Cardiac muscle cell (in vitro differentiated cells and primary cell): ENCODE measurements around the gene KLHL2. TPM values are rescaled to one million over a fixed set of nuclear protein-coding genes. Genes with fewer than 3 reads are reported as not detected.
A peak's percentile ranks its signal among the peaks of the same experiment; 100 is the strongest.
"Not testable (repeated sequence)": the region's sequence is repeated elsewhere in the genome, so short reads cannot be mapped to it uniquely, and the experiment has no call there.

Experiments used
- DNase-seq, 2 donors: peaks; one replicate each; pipeline versions ENCODE4 v3.0.0 to v3.0.0-alpha.2; 2010 to 2017; ENCODE audit warnings: low read depth in 1 of 2, low spot score in 1 of 2
- H3K27ac ChIP-seq: fragments of 200-600 bp; sonication (generic); 2 replicates; pipeline ENCODE4 v1.5.1; 2016
- H3K27me3 ChIP-seq: fragments of 200-600 bp; sonication (generic); 2 replicates; pipeline ENCODE4 v1.6.0; 2016; ENCODE audit warnings: control low read depth
- H3K36me3 ChIP-seq: fragments of 200-600 bp; sonication (generic); 2 replicates; pipeline ENCODE4 v1.5.1; 2016; ENCODE audit warnings: control low read depth
- H3K4me1 ChIP-seq: fragments of 200-600 bp; sonication (generic); 2 replicates; pipeline ENCODE4 v1.8.1; 2017; ENCODE audit warnings: low read depth, mild to moderate bottlenecking, mixed run types
- H3K4me3 ChIP-seq: fragments of 200-600 bp; sonication (generic); 2 replicates; pipeline ENCODE4 v1.5.1; 2016; ENCODE audit warnings: mild to moderate bottlenecking
- H3K9me3 ChIP-seq: fragments of 200-600 bp; sonication (generic); 2 replicates; pipeline ENCODE4 v1.5.1; 2017; ENCODE audit warnings: low read depth, mild to moderate bottlenecking, control low read depth
- CTCF ChIP-seq: IDR thresholded peaks from 2 replicates; pipeline ENCODE4 v1.5.1; 2012; ENCODE audit warnings: low read depth, mild to moderate bottlenecking, low read length
- polyA plus RNA-seq: library from polyadenylated mRNA; unstranded; fragments of >200 nt; fragmentation: Nextera tagmentation; extraction: Ambion mirVana; gene quantifications from 2 replicates; pipeline ENCODE4 v1.2.1, GENCODE V29; 2016
- total RNA-seq: library from RNA; depleted of rRNA; stranded (reverse); fragments of >200 nt; gene quantifications from 2 replicates; pipeline ENCODE4 v1.2.3, GENCODE V29; 2016

KLHL2 gene
- total and polyA plus RNA-seq, 2 experiments from 2014 or later = 39.7 to 39.8 TPM

GRCh38 chr4:165222651-165222994, 15.3 kb downstream of the KLHL2 start:
- TF ChIP-seq CTCF = no peak
- no peaks in the 10 kb centered on the region for H3K27me3 ChIP-seq
- peaks cover 4% of the 10 kb centered on the region for H3K4me1 ChIP-seq
- H3K4me3 ChIP-seq = no peak overlapping the region
- H3K36me3 ChIP-seq = peaks cover 3% of the 10 kb centered on the region
- H3K27ac ChIP-seq = peak overlapping the region; percentile 51
- no peaks in the 10 kb centered on the region for H3K9me3 ChIP-seq
- DNase-seq = peak in 1 of 2 donors; percentile 71

- not testable (repeated sequence) for DNase-seq, H3K27me3 ChIP-seq, H3K36me3 ChIP-seq, H3K9me3 ChIP-seq, H3K4me1 ChIP-seq, H3K27ac ChIP-seq, H3K4me3 ChIP-seq
These were observed 20.0 kb downstream of the KLHL2 start for GRCh38 chr4:165227401-165227800.

DNA sequence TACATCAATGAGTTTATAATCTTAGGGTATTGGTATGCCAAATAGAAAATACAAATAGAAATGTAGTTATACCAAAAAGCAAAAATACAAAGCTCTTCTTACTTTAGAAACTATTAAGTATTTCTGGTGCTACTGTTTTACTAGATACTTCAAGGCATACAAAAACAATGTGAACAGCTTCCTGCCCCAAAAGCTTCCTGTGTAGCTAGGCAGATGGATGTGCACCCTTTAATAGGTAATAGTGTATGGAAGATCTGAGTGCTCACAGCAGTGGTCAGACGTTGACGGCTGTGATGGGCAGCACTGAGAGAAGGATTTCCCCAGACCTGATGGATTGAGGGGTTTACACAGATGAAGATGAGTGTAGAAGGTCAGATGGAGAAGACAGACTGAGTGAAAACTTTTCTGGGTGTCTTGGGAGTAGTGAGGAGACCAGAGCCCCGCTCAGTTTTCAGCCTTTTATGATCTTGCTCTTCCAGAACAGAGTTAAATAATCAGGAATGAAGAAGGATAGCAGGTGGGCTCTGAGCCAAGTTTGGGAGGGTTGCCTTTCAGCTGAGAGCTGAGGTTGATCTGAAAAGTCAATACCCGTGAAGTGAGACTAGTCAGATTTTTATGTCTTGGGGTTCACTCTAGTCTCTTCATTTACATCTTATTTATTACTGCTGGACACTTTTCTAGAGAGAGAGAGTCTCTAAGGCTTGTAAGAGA, 22.3 kb downstream of the KLHL2 start:
- not testable (repeated sequence) for H3K4me3 ChIP-seq, H3K9me3 ChIP-seq, H3K4me1 ChIP-seq, H3K27ac ChIP-seq, H3K36me3 ChIP-seq, H3K27me3 ChIP-seq
- DNase-seq = peak in 1 of 2 donors; percentile 14

- H3K36me3 ChIP-seq, H3K27me3 ChIP-seq, H3K4me3 ChIP-seq, H3K4me1 ChIP-seq, H3K9me3 ChIP-seq, H3K27ac ChIP-seq, DNase-seq: not testable (repeated sequence)
These were observed 25.5 kb downstream of the KLHL2 start for GRCh38 chr4:165232623-165233433.

DNA sequence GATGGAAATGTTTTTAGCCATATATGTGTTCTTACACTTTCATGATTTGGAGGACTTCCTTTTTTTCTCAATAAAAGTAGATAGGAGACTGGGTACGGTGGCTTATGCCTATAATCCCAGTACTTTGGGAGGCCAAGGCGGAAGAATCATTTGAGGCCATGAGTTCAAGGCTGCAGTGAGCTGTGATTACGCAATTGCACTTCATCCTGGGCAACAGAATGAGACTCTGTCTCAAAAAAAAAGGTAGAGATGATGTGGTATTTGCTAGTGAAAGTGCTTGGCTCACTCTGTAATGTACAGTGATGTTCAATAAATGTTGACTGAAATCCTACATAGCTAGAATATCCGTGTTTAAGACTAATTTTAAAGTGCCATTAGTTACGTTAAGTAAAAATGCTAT, 27.4 kb downstream of the KLHL2 start:
- Histone ChIP-seq H3K4me1 (no peaks in the 10 kb centered on the region), H3K4me3 (no peak overlapping the region), H3K27me3 (no peaks in the 10 kb centered on the region), H3K9me3 (no peaks in the 10 kb centered on the region), H3K36me3 (no peaks in the 10 kb centered on the region), H3K27ac (no peak overlapping the region)
- DNase-seq = no peak
- no peak for TF ChIP-seq CTCF

- not testable (repeated sequence) for H3K4me1 ChIP-seq, H3K9me3 ChIP-seq, H3K4me3 ChIP-seq, H3K27ac ChIP-seq, H3K27me3 ChIP-seq, H3K36me3 ChIP-seq, DNase-seq
These were observed 29.5 kb downstream of the KLHL2 start for GRCh38 chr4:165236852-165237251.

DNA sequence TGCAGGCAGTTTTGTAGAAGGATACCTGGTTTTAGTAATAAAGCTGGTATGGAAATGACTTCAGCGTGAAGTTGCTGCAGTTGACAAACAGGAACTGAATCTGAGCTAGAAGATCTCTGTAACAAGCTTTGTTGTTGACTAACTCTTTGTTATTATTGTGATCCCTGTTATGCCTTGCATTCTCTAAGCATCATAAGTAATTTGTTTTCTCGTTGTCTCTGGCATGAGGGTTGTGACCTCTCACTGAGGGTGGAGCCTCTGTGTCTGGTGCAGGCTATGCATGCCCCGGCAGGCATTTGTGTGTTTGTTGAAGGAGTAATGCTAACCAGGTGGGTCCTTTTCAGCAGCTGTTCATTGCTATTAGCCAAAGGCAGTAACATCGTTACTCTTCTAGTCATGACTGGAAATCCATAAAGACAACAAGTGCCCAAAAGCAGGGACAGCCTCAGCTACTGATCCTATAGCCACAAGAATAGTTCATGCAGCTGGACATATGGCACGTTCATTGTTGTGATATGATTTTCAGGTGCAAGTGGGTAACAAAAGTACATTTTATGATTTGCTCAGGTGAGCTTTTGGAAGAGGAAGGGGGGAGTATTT, 30.8 kb downstream of the KLHL2 start:
- H3K36me3 ChIP-seq, DNase-seq, H3K9me3 ChIP-seq, H3K27me3 ChIP-seq, H3K4me3 ChIP-seq, H3K4me1 ChIP-seq: not testable (repeated sequence)
- peak overlapping the region; percentile 35 for H3K27ac ChIP-seq

DNA sequence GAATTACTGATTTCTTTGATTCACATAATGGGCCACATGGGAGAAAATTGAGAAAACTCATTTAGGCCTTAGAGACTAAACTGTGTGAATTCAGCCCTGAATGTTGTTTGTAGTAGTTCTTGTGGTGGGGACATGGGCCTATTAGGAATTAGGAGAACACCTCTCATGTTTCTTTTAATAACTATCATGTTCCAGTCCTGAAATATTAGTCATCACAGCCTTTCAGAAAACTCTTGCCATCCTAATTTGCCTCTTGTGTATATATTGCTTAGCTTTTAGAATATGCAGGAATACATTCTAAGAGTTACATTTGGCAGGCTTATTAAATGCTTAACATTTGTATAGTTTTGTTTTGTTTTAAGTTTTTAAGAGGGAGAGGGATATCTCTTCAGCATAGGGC, 33.4 kb downstream of the KLHL2 start:
- H3K27ac ChIP-seq, H3K4me1 ChIP-seq, H3K9me3 ChIP-seq, H3K36me3 ChIP-seq, DNase-seq, H3K4me3 ChIP-seq, H3K27me3 ChIP-seq: not testable (repeated sequence)

DNA sequence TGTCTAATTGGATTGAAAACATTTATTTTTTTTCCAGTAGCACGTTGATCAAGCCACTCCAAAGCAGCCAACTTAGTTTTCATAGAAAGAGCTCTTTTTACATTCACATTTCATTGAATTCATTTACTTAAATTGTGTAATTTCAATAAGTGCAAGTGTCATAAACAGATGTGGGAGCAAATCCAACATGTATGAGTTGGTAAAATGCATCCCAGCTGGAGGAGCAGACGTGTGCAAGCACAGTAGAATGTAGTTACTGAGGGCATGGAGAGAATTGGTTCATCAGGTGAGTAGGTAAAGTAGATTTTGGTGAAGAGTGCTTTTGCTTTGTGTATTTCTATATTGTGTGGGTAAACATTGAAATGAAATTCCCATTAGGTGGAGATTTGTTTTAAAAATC, 36.8 kb downstream of the KLHL2 start:
- not testable (repeated sequence) for H3K27me3 ChIP-seq, H3K9me3 ChIP-seq, DNase-seq, H3K36me3 ChIP-seq, H3K4me1 ChIP-seq, H3K4me3 ChIP-seq, H3K27ac ChIP-seq

- H3K36me3 ChIP-seq, H3K27me3 ChIP-seq, H3K4me3 ChIP-seq, DNase-seq, H3K9me3 ChIP-seq, H3K27ac ChIP-seq, H3K4me1 ChIP-seq: not testable (repeated sequence)
These were observed 37.3 kb downstream of the KLHL2 start for GRCh38 chr4:165244587-165245186.
